Renal cortex interstitium (tissue), 11 donors: ENCODE results near the gene CCDC201. TPM values are rescaled to one million over a fixed set of nuclear protein-coding genes. Genes with fewer than 3 reads are reported as not detected.
"Not testable (repeated sequence)": the region's sequence is repeated elsewhere in the genome, so short reads cannot be mapped to it uniquely, and the experiment has no call there.

Experiments
- DNase-seq, 11 donors: peaks; one replicate each; pipeline ENCODE4 v3.0.0-alpha.2; 2013; ENCODE audit warnings: low read depth in 9 of 11, low spot score in 4 of 11; ENCODE audit errors: extremely low read depth in 1 of 11
- polyA plus RNA-seq, 3 donors: library from polyadenylated mRNA; unstranded; fragments of 120-200 nt; gene quantifications; one replicate each; pipeline ENCODE4 v1.2.1, GENCODE V29; 2013; ENCODE audit not compliant: insufficient read length in 3 of 3

The CCDC201 gene
- polyA plus RNA-seq, 3 donors = 0.03 to 0.06 TPM; not detected in 1

DNA sequence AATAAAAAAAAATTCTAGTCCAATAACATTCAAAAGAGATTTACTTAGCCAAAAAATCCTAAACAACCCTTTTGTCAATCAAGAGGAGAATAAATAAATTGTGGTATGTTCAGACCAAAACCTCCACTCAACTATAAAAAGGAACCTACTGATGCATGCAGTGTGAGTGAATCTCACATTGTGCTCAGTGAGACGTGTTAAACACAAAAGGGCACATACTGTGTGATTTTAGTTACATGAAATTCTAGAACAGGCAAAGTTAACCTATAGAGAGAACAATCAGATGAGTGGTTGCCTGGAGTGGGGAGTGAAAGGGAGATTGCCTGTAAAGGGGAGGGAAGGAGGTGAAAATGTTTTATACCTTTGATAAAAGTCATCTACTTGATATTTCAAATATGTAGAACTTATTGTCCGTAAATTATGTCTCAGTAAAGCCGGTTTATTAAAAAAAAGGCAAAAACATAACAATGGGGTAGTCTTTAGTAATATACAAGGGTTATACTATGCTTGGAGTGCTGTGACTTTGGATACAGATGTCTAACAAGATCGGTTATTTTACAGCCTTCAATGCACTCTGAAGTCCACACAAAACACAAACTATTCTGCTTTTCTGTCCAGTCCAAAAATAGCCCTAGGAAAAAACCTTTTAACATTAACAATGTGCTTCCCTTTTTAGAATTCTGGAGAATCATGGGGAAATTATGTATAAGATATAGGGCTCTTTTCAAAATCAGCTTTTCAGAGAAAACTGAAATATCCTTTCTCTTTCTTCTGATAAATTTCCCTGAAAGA, 30.8 kb downstream of the CCDC201 start:
- DNase-seq = not testable (repeated sequence)

DNA sequence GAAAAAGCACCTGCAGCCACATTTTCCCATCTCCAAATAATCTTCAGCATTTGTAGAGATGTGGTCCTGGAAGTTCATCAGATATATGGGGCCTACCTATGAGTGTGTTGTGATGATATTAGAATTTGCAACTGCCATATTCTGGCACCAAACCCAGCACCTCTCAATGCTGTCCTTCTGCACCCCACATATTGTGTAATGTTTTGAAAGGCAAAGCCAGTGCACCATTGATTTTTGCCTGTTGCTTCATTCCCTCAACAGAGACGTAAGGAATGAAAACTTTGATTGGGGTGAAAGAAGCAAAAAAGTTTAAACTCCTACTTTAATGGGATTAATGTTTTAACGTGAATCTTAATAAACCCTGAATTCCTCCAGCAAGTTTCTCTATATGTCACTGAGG, 34.0 kb downstream of the CCDC201 start:
- not testable (repeated sequence) for DNase-seq

DNA sequence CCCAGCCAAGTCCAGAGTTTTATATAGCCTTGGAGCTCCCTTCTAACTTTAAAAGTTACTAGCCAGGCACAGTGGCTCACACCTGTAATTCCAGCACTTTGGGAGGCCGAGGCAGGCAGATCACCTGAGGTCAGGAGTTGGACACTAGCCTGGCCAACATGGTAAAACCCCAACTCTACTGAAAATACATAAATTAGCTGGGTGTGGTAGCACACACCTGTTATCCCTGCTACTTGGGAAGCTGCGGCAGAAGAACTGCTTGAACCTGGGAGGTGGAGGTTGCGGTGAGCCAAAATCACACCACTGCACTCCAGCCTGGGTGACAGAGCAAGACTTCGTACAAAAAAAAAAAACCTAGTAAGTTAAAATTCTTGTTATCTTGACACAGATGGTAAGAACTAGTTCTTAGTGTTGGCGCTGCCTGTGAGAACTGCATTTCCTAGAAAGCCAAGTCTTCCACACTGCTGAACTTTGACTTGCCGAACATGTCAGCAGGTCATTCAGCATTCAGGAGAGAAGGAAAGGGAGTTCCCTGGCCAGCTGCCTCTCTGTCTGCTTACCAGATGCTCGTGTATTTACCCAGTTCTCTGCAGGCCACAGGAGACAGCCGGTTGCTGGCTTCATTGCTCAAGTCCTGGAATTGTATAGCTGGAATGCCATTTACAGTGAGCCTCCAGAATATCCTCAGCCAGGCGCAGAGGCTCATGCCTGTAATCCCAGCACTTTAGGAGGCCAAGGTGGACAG, 40.3 kb downstream of the CCDC201 start:
- peak in 1 of 11 donors; percentile 1 for DNase-seq

DNA sequence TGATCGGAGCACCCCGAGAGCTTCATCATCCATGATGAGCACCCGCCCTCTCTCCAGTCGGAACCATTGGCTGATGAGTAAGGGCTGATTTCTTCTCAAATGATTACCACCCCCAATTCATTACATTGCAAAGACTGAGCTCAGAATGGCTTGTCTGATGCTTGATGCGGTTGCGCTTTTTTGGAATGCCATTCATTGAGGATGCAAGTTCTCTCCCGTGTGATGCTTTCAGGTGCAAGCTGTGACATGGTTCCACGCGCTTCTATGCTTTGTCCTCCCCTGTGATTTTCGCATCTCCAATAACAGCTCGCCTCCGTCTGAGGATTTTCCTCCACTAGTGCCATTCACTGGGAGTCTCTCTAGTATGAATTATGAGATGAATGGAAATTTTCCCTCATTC, 43.0 kb downstream of the CCDC201 start:
- not testable (repeated sequence) for DNase-seq

DNA sequence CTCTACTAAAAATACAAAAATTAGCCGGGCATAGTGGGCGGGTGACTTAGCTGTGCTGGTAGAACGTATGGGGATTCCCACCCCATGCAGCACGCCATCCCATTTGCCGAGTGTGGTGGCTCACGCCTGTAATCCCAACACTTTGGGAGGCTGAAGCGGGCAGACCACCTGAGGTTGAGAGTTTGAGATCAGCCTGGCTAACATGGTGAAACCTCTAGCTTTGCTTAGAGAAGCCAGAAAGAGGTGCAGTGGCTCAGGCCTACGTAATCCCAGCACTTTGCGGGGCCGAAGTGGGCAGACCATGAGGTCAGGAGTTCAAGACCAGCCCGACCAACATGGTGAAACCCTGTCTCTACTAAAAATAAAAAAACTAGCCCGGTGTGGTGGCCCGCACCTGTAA, 45.2 kb downstream of the CCDC201 start:
- not testable (repeated sequence) for DNase-seq

DNA sequence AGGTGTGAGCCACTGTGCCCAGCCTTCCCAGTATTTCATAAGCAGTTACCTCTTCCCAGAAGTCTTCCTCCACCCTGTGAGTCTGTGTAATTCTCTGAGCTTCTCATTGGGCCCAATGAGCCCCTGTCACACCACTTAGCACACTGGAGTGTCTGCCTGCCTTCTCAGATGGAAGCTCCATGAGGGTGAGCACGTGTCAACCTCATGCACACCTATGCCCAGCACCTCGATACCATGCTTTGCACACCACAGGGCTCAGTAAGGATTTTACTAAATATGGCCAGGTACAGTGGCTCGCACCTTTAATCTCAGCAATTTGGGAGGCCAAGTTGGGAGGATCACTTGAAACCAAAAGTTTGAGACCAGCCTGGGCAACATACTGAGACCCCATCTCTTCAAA, 46.3 kb downstream of the CCDC201 start:
- DNase-seq = not testable (repeated sequence)

DNA sequence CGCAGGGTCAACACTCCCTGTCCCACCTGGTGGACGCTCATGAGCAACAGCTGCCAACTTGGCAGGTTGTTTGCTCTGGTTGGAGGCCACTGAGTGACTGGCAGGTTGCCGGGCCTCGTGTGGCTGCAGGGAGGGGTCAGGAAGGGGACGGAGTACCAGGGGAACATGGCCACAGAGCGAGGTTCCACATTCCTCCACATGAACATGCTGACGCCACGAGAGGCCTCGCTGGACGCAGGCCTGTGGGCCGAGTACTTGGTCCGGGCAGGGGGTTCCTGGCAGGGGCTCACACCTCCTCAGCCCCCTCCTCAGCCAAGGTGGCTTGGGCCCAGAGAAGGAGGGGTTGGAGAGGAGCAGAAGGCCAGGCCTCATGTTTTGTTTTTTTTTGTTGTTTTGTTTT, 54.1 kb downstream of the CCDC201 start:
- not testable (repeated sequence) for DNase-seq

DNA sequence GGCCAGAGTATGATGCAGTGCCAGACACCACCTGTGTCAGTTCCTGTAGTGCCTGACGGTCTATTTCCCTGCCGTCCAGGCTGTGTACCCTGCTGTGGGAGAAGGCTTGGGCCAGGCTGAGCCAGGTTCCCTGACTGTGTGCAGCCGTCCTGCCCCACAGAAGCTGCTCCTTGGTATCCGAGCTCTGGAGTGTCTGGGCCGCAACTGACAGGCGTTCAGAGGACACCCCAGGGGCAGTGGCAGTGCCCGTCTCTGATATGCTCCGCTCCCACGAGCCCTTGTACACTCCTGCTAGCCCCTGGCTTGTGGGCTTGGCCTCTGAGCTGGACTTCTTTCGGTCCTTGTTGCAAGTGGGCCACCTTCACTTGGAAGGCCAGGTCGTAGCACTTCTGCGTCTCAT, 55.0 kb downstream of the CCDC201 start:
- not testable (repeated sequence) for DNase-seq

DNA sequence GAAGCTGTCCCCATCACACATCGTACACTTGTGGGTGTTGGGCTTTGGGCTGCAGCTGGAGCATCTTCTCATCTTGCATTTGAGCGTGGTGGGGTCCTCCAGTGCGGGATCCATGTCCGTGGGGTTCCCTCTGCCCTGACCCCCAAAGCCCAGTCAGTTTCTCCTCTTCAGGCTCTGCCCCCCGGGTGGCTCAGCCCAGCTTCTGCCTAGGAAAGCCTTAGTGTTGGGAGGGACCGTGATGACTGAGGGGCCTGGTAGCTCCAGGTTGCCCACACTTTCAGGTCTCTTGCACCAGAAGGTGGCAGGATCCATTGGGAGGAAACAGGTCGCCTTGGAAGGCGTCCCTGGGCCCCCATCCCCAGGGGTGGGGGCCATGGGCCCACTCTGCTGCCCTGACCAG, 55.9 kb downstream of the CCDC201 start:
- not testable (repeated sequence) for DNase-seq

DNA sequence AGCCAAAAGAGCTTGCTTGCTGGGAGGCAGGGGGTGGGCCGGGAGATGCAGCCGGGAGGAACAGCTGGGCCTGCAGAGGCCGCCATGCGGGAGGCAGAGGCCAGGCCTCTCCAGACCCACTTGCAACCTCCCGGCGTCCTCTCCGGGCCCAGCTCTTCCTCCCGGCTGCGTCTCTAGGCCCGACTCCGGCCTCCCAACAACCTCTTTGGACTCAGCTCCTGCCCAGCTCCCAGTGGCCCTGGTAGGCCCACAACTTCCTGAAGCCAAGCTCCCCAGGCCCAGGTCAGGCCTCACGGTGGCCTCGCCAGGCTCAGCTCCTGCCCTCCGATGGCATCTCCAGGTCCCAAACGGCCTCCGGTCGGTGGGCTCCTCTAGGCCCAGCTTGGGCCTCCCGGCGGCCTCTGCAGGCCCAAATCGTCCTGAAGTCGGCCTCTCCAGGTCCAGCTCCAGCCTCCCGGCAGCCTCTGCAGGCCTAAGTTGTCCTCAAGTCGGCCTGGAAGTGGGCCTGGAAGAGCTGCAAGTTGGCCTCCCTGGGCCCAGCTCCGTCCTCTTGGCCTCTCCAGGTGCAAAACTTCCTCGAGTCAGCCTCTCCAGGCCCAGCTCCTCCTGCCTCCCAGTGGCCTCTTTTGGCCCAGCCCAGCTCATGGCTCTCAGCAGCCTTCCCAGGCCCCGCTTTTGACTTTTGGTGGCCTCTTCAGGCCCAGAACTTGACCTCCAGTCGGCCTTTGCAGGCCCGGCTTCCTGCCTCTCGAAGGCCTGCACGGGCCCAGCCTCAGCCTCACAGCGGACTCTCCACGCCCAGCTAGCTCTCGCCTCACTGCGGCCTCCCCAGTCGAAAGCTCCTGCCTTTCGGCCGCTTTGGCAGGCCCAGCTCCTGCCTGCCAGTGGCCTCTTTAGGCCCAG, 58.4 kb downstream of the CCDC201 start:
- not testable (repeated sequence) for DNase-seq

DNA sequence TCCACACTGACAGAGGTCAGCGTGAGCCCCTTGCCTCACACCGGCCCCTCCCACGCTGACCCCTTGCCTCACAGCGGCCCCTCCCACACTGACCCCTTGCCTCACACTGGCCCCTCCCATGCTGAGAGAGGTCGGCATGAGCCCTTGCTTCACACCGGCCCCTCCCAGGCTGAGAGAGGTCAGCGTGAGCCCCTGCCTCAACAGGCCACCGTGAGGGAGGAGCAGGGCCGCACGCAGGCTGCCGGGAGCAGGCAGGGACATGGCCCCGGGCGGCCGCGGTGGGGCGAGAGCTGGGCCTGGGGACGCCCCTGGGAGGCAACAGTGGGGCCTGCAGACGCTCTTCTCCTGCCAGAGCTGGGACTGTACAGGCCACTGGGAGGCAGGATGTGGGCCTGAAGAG, 59.1 kb downstream of the CCDC201 start:
- DNase-seq = not testable (repeated sequence)

DNA sequence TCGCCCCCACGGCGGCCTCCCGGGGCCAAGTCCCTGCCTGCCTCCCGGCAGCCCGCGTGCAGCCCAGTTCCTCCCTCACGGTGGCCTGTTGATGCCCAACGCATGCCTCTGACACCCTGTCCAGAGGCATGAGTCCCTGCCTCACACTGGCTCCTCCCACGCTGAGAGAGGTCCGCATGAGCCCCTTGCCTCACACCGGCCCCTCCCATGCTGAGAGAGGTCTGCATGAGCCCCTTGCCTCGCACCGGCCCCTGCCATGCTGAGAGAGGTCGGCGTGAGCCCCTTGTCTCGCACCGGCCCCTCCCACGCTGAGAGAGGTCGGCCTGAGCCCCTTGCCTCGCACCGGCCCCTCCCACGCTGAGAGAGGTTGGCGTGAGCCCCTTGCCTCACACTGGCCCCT, 59.9 kb downstream of the CCDC201 start:
- DNase-seq = no peak

DNA sequence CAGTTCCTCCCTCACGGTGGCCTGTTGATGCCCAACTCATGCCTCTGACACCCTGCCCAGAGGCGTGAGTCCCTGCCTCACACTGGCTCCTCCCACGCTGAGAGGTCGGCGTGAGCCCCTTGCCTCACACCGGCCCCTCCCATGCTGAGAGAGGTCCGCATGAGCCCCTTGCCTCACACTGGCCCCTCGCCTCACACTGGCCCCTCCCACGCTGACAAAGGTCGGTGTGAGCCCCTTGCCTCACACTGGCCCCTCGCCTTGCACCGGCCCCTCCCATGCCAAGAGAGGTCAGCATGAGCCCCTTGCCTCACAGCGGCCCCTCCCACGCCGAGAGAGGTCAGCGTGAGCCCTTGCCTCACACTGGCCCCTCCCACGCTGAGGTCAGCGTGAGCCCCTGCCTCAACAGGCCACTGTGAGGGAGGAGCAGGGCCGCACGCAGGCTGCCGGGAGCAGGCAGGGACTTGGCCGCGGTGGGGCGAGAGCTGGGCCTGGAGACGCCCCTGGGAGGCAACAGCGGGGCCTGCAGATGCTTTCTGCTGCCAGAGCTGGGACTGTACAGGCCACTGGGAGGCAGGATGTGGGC, 61.1 kb downstream of the CCDC201 start:
- DNase-seq = not testable (repeated sequence)

DNA sequence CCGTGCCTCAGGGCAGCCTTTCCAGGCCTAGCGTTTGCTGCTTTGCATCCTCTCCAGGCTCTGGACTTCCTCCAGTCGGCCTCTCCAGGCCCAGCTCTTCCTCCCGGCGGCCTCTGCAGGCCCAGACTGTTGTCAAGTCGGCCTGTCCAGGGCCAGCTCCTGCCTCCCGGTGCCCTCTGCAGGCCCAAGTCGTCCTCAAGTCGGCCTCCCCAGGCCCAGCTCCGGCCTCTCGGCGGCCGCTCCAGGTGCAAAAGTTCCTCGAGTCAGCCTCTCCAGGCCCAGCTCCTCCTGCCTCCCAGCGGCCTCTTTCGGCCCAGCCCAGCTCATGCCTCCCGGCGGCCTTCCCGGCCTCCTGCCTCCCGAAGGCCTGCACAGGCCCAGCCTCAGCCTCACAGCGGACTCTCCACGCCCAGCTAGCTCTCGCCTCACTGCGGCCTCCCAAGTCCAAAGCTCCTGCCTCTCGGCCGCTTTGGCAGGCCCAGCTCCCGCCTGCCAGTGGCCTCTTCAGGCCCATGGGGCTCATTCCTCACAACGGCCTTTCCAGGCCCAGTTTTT, 62.4 kb downstream of the CCDC201 start:
- not testable (repeated sequence) for DNase-seq

Other genes starting within 250 kb of the CCDC201 start
- gene IGFBP1, start 15.4 kb upstream of the CCDC201 start, polyA plus RNA-seq = under 1 TPM; 0.46 to 0.79 (median 0.47) TPM
- gene IGFBP3, start 48.2 kb upstream of the CCDC201 start, polyA plus RNA-seq = 100 to 1,000 TPM in 1 of 3 donors, 10 to 100 TPM in 2; 71.9 to 130 (median 73.6) TPM